PC-3 (cell line): Measurements from ENCODE around the gene KIAA1210. TPM values are rescaled to one million over a fixed set of nuclear protein-coding genes. Genes with fewer than 3 reads are reported as not detected.

Experiments
- ATAC-seq: fragments of 200-7000 bp; cut with Tn5 transposase; 2 replicates; pipeline ENCODE4 v1.9.1; 2020; ENCODE audit warnings: mild to moderate bottlenecking, moderate library complexity
- BruUV-seq: library from RNA; stranded (reverse); fragments of 400-500 nt; replicated peaks from 2 replicates; lab custom pipeline; 2021; lab: Mats Ljungman, UMichigan
- CTCF ChIA-PET: fragments of 300-600 bp; sonication (Branson Sonifier 250); formaldehyde crosslinking; loops from one replicate; lab custom pipeline; 2022; ENCODE audit warnings: antibody characterized with exemption; lab: Charles Lee
- POLR2A ChIA-PET: fragments of 300-600 bp; sonication (Branson Sonifier 250); formaldehyde crosslinking; loops from one replicate; lab custom pipeline; 2022; ENCODE audit warnings: antibody characterized with exemption; ENCODE audit not compliant: unreplicated experiment; lab: Charles Lee
- DNase-seq: peaks from one replicate; pipeline ENCODE4 v3.0.0-alpha.2; 2015
- H2AFZ ChIP-seq: fragments of 300-600 bp; sonication (generic); 2 replicates; pipeline ENCODE4 v1.6.0; 2016; ENCODE audit warnings: antibody characterized with exemption, low read length
- H3F3A ChIP-seq: fragments of 300-600 bp; sonication (generic); one replicate; pipeline ENCODE4 v1.6.0; 2017; ENCODE audit warnings: antibody characterized with exemption, low read length, control low read depth, mild to moderate bottlenecking; ENCODE audit not compliant: unreplicated experiment
- H3K27ac ChIP-seq: fragments of 300-600 bp; sonication (generic); 2 replicates; pipeline ENCODE4 v1.5.1; 2016; ENCODE audit warnings: mild to moderate bottlenecking, low read length
- H3K27me3 ChIP-seq: fragments of 300-600 bp; sonication (generic); 2 replicates; pipeline ENCODE4 v1.6.1; 2016; ENCODE audit warnings: low read length, mixed read lengths
- H3K36me3 ChIP-seq: fragments of 300-600 bp; sonication (generic); 2 replicates; pipeline ENCODE4 v1.6.1; 2016; ENCODE audit warnings: low read depth, mixed run types, low read length, mixed read lengths
- H3K4me1 ChIP-seq: fragments of 300-600 bp; sonication (generic); 2 replicates; pipeline ENCODE4 v1.5.1; 2016; ENCODE audit warnings: low read length; ENCODE audit not compliant: insufficient read depth
- H3K4me2 ChIP-seq: fragments of 300-600 bp; sonication (generic); 2 replicates; pipeline ENCODE4 v1.6.0; 2016; ENCODE audit warnings: low read length
- H3K4me3 ChIP-seq: fragments of 300-600 bp; sonication (generic); 2 replicates; pipeline ENCODE4 v1.5.1; 2016; ENCODE audit warnings: mild to moderate bottlenecking, low read length, mixed read lengths
- H3K79me2 ChIP-seq: fragments of 300-600 bp; sonication (generic); 2 replicates; pipeline ENCODE4 v1.6.1; 2017; ENCODE audit warnings: low read length, mixed read lengths
- H3K9ac ChIP-seq: fragments of 300-600 bp; sonication (generic); 2 replicates; pipeline ENCODE4 v1.6.0; 2016; ENCODE audit warnings: mild to moderate bottlenecking, low read length
- H3K9me2 ChIP-seq: fragments of 300-600 bp; sonication (generic); replicated peaks from 2 replicates; pipeline ENCODE4 v1.6.1; 2016; ENCODE audit warnings: mixed run types, low read length, mixed read lengths
- H3K9me3 ChIP-seq: fragments of 300-600 bp; sonication (generic); 2 replicates; pipeline ENCODE4 v1.6.1; 2016; ENCODE audit warnings: low read length, mixed read lengths
- H4K20me1 ChIP-seq: fragments of 300-600 bp; sonication (generic); 2 replicates; pipeline ENCODE4 v1.6.1; 2016; ENCODE audit warnings: low read length, mixed read lengths
- EZH2 ChIP-seq: fragments of 300-600 bp; sonication (generic); IDR thresholded peaks from one replicate; pipeline ENCODE4 v1.6.1; 2017; ENCODE audit warnings: antibody characterized with exemption, mild to moderate bottlenecking, low read length; ENCODE audit not compliant: unreplicated experiment
- EZH2phosphoT487 ChIP-seq: fragments of 300-600 bp; sonication (generic); IDR thresholded peaks from 2 replicates; pipeline ENCODE4 v1.6.1; 2018; ENCODE audit warnings: mild to moderate bottlenecking, antibody characterized with exemption, low read length, borderline replicate concordance
- intact Hi-C: fragments of 100-400 bp; cut with micrococcal nuclease; formaldehyde crosslinking; loops from 2 replicates; pipeline ENCODE4 v1.9.0; 2023
- total RNA-seq: library from RNA; depleted of rRNA; stranded (reverse); fragments of >200 nt; gene quantifications from 2 replicates; pipeline ENCODE4 v1.2.3, GENCODE V29; 2014
- TF ChIP-seq, protein P1 (sequence below): fragments of 300-600 bp; sonication (generic); conservative IDR thresholded peaks from 2 replicates; pipeline ENCODE4 v1.5.1; 2017; ENCODE audit warnings: antibody characterized with exemption, low read depth, mild to moderate bottlenecking, low read length

KIAA1210 gene
- total RNA-seq, 1 experiment from 2014 or later, result 0.07 TPM

- no peak overlapping the region for H3K4me2 ChIP-seq
- no peak overlapping the region for H3K9ac ChIP-seq
- no TSS peak for BruUV-seq
- peaks cover 11% of the 10 kb centered on the region; the same call in 1 of the 2 replicates for H3K4me1 ChIP-seq
- no peaks in the 10 kb centered on the region for H3K27me3 ChIP-seq
- no peaks in the 10 kb centered on the region for H3F3A ChIP-seq
- no peaks in the 10 kb centered on the region for H3K36me3 ChIP-seq
- no peaks in the 10 kb centered on the region for H3K9me3 ChIP-seq
- no peak for DNase-seq
- no peaks in the 10 kb centered on the region for H3K79me2 ChIP-seq
- CTCF ChIA-PET, result no interaction called here
- ATAC-seq, result no peak
- POLR2A ChIA-PET, result no interaction called here
- no peak overlapping the region for H3K27ac ChIP-seq
- intact Hi-C loops, result no loop called here
- H4K20me1 ChIP-seq, result no peaks in the 10 kb centered on the region
- H3K4me3 ChIP-seq, result no peak overlapping the region
- no peak overlapping the region for H2AFZ ChIP-seq
- no peak for TF ChIP-seq EZH2phosphoT487
- TF ChIP-seq, protein P1, sequence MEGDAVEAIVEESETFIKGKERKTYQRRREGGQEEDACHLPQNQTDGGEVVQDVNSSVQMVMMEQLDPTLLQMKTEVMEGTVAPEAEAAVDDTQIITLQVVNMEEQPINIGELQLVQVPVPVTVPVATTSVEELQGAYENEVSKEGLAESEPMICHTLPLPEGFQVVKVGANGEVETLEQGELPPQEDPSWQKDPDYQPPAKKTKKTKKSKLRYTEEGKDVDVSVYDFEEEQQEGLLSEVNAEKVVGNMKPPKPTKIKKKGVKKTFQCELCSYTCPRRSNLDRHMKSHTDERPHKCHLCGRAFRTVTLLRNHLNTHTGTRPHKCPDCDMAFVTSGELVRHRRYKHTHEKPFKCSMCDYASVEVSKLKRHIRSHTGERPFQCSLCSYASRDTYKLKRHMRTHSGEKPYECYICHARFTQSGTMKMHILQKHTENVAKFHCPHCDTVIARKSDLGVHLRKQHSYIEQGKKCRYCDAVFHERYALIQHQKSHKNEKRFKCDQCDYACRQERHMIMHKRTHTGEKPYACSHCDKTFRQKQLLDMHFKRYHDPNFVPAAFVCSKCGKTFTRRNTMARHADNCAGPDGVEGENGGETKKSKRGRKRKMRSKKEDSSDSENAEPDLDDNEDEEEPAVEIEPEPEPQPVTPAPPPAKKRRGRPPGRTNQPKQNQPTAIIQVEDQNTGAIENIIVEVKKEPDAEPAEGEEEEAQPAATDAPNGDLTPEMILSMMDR, result no peak
- TF ChIP-seq EZH2, result no peak
- H3K9me2 ChIP-seq, result no peaks in the 10 kb centered on the region
Observed at GRCh38 chrX:119073911-119074310, 53.7 kb downstream of the KIAA1210 start.

- Histone ChIP-seq H3F3A (no peaks in the 10 kb centered on the region), H3K9me2 (no peaks in the 10 kb centered on the region), H3K79me2 (no peaks in the 10 kb centered on the region), H3K9me3 (no peaks in the 10 kb centered on the region), H2AFZ (no peak overlapping the region), H3K27me3 (no peaks in the 10 kb centered on the region), H3K9ac (no peak overlapping the region), H3K4me3 (no peak overlapping the region), H3K4me2 (no peak overlapping the region), H4K20me1 (no peaks in the 10 kb centered on the region), H3K36me3 (no peaks in the 10 kb centered on the region), H3K4me1 (peaks cover 11% of the 10 kb centered on the region; the same call in 1 of the 2 replicates), H3K27ac (no peak overlapping the region)
- DNase-seq (no peak), ATAC-seq (no peak)
- TF ChIP-seq EZH2phosphoT487 (no peak), EZH2 (no peak)
- TF ChIP-seq, protein P1, result no peak
- ChIA-PET POLR2A (no interaction called here), CTCF (no interaction called here)
- intact Hi-C loops, result no loop called here
- no TSS peak for BruUV-seq
Observed at GRCh38 chrX:119073200-119073905, 54.3 kb downstream of the KIAA1210 start.

DNA sequence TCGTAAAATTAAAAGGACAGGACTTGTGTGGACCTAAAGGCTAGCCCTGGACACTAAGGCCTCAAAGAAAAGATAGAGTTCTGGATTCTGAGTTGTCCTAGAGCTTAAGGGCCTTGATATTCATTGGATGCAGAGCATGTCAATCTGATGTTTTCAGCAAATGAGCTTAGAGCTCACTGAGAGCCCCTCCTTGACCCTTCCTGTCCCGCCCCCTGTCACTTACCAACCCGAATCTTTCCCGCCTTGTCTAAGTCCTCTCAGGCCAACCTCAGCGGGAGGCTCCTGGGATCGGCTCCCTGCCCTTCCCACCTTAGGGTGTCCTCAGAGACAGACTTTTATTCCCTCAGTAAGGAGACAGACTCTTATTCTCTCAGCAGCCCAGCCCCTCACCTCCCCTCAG is 54.9 kb downstream of the KIAA1210 start, which contains the start of gene CT47C1:
Gene CT47C1, plus strand, starts transcription at position 250 of the 400 bp plus-strand sequence. CDS start 233 bp downstream, outside the sequence.
- Histone ChIP-seq H3K79me2 (no peaks in the 10 kb centered on the region), H3K4me2 (no peak within 1 kb of the TSS), H3K9me2 (no peaks in the 10 kb centered on the region), H3K9me3 (no peaks in the 10 kb centered on the region), H2AFZ (no peak within 1 kb of the TSS), H3K4me1 (peaks cover 11% of the 10 kb centered on the region; the same call in 1 of the 2 replicates), H4K20me1 (no peaks in the 10 kb centered on the region), H3K27ac (no peak within 1 kb of the TSS), H3K4me3 (no peak within 1 kb of the TSS), H3K36me3 (no peaks in the 10 kb centered on the region), H3K27me3 (no peaks in the 10 kb centered on the region), H3F3A (no peaks in the 10 kb centered on the region), H3K9ac (no peak within 1 kb of the TSS)
- ChIA-PET CTCF (no interaction called here), POLR2A (no interaction called here)
- intact Hi-C loops, result no loop called here
- TF ChIP-seq EZH2phosphoT487 (no peak), EZH2 (no peak)
- TF ChIP-seq, protein P1, result no peak
- BruUV-seq, result no TSS peak
- ATAC-seq, result no peak
- no peak for DNase-seq
